Adipocyte (in vitro differentiated cells): ENCODE measurements around the gene OXNAD1.

Experiments
- DNase-seq: peaks from one replicate; pipeline ENCODE4 v3.0.0-alpha.2; 2015; ENCODE audit warnings: low read depth
- H3K27me3 ChIP-seq: replicated peaks from 2 replicates; pipeline ENCODE4 v1.7.0; 2013; ENCODE audit warnings: mild to moderate bottlenecking, low read length, moderate library complexity; ENCODE audit not compliant: control insufficient read depth, insufficient read depth
- H3K36me3 ChIP-seq: 2 replicates; pipeline ENCODE4 v1.7.0; 2013; ENCODE audit warnings: low read length, mild to moderate bottlenecking, moderate library complexity; ENCODE audit not compliant: control insufficient read depth, insufficient read depth, severe bottlenecking
- H3K4me1 ChIP-seq: 2 replicates; pipeline ENCODE4 v1.7.0; 2013; ENCODE audit warnings: mild to moderate bottlenecking, low read length, moderate library complexity; ENCODE audit not compliant: control insufficient read depth, insufficient read depth
- H3K4me3 ChIP-seq: 2 replicates; pipeline ENCODE4 v1.7.0; 2013; ENCODE audit warnings: mild to moderate bottlenecking, low read length, moderate library complexity
- H3K9ac ChIP-seq: 2 replicates; pipeline ENCODE4 v1.7.0; 2013; ENCODE audit warnings: mild to moderate bottlenecking, low read length, moderate library complexity
- H3K9me3 ChIP-seq: 2 replicates; pipeline ENCODE4 v1.7.0; 2013; ENCODE audit warnings: mild to moderate bottlenecking, low read length, moderate library complexity; ENCODE audit not compliant: control insufficient read depth

The OXNAD1 gene

GRCh38 chr3:16236030-16236639 lies 28.9 kb upstream of the OXNAD1 start:
- Histone ChIP-seq H3K27me3 (no peaks in the 10 kb centered on the region), H3K4me1 (peaks cover 56% of the 10 kb centered on the region), H3K9ac (peak overlapping the region; percentile 49), H3K9me3 (no peaks in the 10 kb centered on the region), H3K36me3 (no peaks in the 10 kb centered on the region), H3K4me3 (no peak overlapping the region)
- no peak for DNase-seq

- peak overlapping the region; percentile 16 for H3K4me3 ChIP-seq
- no peak for DNase-seq
- no peaks in the 10 kb centered on the region for H3K36me3 ChIP-seq
- H3K9ac ChIP-seq = peak overlapping the region; percentile 49
- no peaks in the 10 kb centered on the region for H3K9me3 ChIP-seq
- H3K4me1 ChIP-seq = peaks cover 62% of the 10 kb centered on the region
- H3K27me3 ChIP-seq = no peaks in the 10 kb centered on the region
Measured at GRCh38 chr3:16236856-16237393, 28.1 kb upstream of the OXNAD1 start.

- H3K9ac ChIP-seq = peak overlapping the region; percentile 84
- H3K4me1 ChIP-seq = peaks cover 71% of the 10 kb centered on the region
- no peaks in the 10 kb centered on the region for H3K36me3 ChIP-seq
- no peaks in the 10 kb centered on the region for H3K27me3 ChIP-seq
- no peak for DNase-seq
- H3K4me3 ChIP-seq = no peak overlapping the region
- H3K9me3 ChIP-seq = no peaks in the 10 kb centered on the region
Measured at GRCh38 chr3:16239086-16239770, 25.8 kb upstream of the OXNAD1 start.

GRCh38 chr3:16239780-16240179 lies 25.2 kb upstream of the OXNAD1 start:
- DNase-seq = peak; percentile 36
- Histone ChIP-seq H3K9ac (peak overlapping the region; percentile 84), H3K36me3 (no peaks in the 10 kb centered on the region), H3K4me3 (peak overlapping the region; percentile 38), H3K9me3 (no peaks in the 10 kb centered on the region), H3K27me3 (no peaks in the 10 kb centered on the region), H3K4me1 (peaks cover 77% of the 10 kb centered on the region)

- Histone ChIP-seq H3K27me3 (no peaks in the 10 kb centered on the region), H3K9me3 (no peaks in the 10 kb centered on the region), H3K9ac (peak overlapping the region; percentile 84), H3K4me1 (peaks cover 79% of the 10 kb centered on the region), H3K36me3 (no peaks in the 10 kb centered on the region), H3K4me3 (peak overlapping the region; percentile 49)
- peak; percentile 84 for DNase-seq
Measured at GRCh38 chr3:16240229-16241023, 24.6 kb upstream of the OXNAD1 start.

GRCh38 chr3:16241225-16241624 lies 23.8 kb upstream of the OXNAD1 start:
- Histone ChIP-seq H3K4me1 (peaks cover 77% of the 10 kb centered on the region), H3K36me3 (no peaks in the 10 kb centered on the region), H3K4me3 (no peak overlapping the region), H3K27me3 (no peaks in the 10 kb centered on the region), H3K9me3 (no peaks in the 10 kb centered on the region), H3K9ac (peak overlapping the region; percentile 74)
- DNase-seq = no peak

GRCh38 chr3:16242177-16242576 lies 22.8 kb upstream of the OXNAD1 start:
- Histone ChIP-seq H3K27me3 (no peaks in the 10 kb centered on the region), H3K9me3 (no peaks in the 10 kb centered on the region), H3K4me3 (no peak overlapping the region), H3K9ac (no peak overlapping the region), H3K36me3 (no peaks in the 10 kb centered on the region), H3K4me1 (peaks cover 72% of the 10 kb centered on the region)
- DNase-seq = no peak

- H3K27me3 ChIP-seq = no peaks in the 10 kb centered on the region
- no peaks in the 10 kb centered on the region for H3K36me3 ChIP-seq
- H3K4me1 ChIP-seq = peaks cover 59% of the 10 kb centered on the region
- H3K9ac ChIP-seq = no peak overlapping the region
- DNase-seq = no peak
- no peaks in the 10 kb centered on the region for H3K9me3 ChIP-seq
- H3K4me3 ChIP-seq = no peak overlapping the region
Measured at GRCh38 chr3:16243706-16244490, 21.1 kb upstream of the OXNAD1 start.

GRCh38 chr3:16245609-16246008 lies 19.4 kb upstream of the OXNAD1 start:
- Histone ChIP-seq H3K4me1 (peaks cover 42% of the 10 kb centered on the region), H3K27me3 (no peaks in the 10 kb centered on the region)
- DNase-seq = no peak

GRCh38 chr3:16247282-16248061 lies 17.5 kb upstream of the OXNAD1 start:
- H3K4me3 ChIP-seq = no peak overlapping the region
- DNase-seq = peak; percentile 96
- peaks cover 26% of the 10 kb centered on the region for H3K4me1 ChIP-seq
- no peaks in the 10 kb centered on the region for H3K9me3 ChIP-seq
- peak overlapping the region; percentile 58 for H3K9ac ChIP-seq
- no peaks in the 10 kb centered on the region for H3K36me3 ChIP-seq
- no peaks in the 10 kb centered on the region for H3K27me3 ChIP-seq

More at GRCh38 chr3:16245609-16246008, 19.4 kb upstream of the OXNAD1 start:
- Histone ChIP-seq H3K4me3 (no peak overlapping the region), H3K9me3 (no peaks in the 10 kb centered on the region), H3K9ac (no peak overlapping the region), H3K36me3 (no peaks in the 10 kb centered on the region)
